GM12878 (cell line): Measurements from ENCODE around the gene TSC22D4. TPM values are rescaled to one million over a fixed set of nuclear protein-coding genes. Genes with fewer than 3 reads are reported as not detected.

Source experiments
- ATAC-seq: fragments of 200-7000 bp; cut with Tn5 transposase; 3 replicates; pipeline ENCODE4 v1.9.1; 2020; ENCODE audit warnings: mild to moderate bottlenecking, moderate library complexity
- BruUV-seq: library from RNA; stranded (reverse); fragments of 400-500 nt; replicated peaks from 2 replicates; lab custom pipeline; 2021; lab: Mats Ljungman, UMichigan
- CTCF ChIA-PET: fragments of 300-600 bp; sonication (Branson Sonifier 250); formaldehyde crosslinking; extraction: SDS; loops from one replicate; lab custom pipeline; 2021; ENCODE audit warnings: inconsistent platforms; lab: Yijun Ruan, JAX
- POLR2A ChIA-PET: fragments of 350-600 bp; formaldehyde crosslinking; extraction: SDS; loops from one replicate; lab custom pipeline; 2021; ENCODE audit warnings: inconsistent platforms; lab: Charles Lee
- RAD21 ChIA-PET: fragments of 300-600 bp; sonication (Branson Sonifier 250); formaldehyde crosslinking; loops from one replicate; lab custom pipeline; 2023; ENCODE audit warnings: antibody characterized with exemption; ENCODE audit not compliant: unreplicated experiment; lab: Charles Lee
- SMC1A ChIA-PET: fragments of 300-600 bp; sonication (Branson Sonifier 250); formaldehyde crosslinking; loops from one replicate; lab custom pipeline; 2023; ENCODE audit not compliant: unreplicated experiment, uncharacterized antibody; lab: Charles Lee
- DNase-seq: peaks from one replicate; pipeline ENCODE4 v3.0.0-alpha.2; 2011; ENCODE audit warnings: low read depth, low spot score
- FAIRE-seq: peaks from 3 replicates; lab custom pipeline; 2011; peaks lifted over from hg19 to GRCh38; lab: Jason Lieb, UNC
- H2AFZ ChIP-seq: 2 replicates; pipeline ENCODE4 v1.6.0; 2011; ENCODE audit warnings: low read depth, low read length, control low read depth; ENCODE audit not compliant: control insufficient read depth
- H3K27ac ChIP-seq: 2 replicates; pipeline ENCODE4 v1.5.1; 2011; ENCODE audit warnings: control low read depth; ENCODE audit not compliant: control insufficient read depth, insufficient read depth
- H3K27me3 ChIP-seq, 2 experiments: replicated peaks in 1 of 2; 2 replicates each; pipeline versions ENCODE4 v1.6.0 to v1.6.1; 2011; ENCODE audit warnings: low read length in 1 of 2; ENCODE audit not compliant: control insufficient read depth in 2 of 2, insufficient read depth in 2 of 2
- H3K36me3 ChIP-seq, 2 experiments: 2 replicates each; pipeline ENCODE4 v1.5.1; 2011; ENCODE audit warnings: low read length in 1 of 2; ENCODE audit not compliant: control insufficient read depth in 2 of 2, insufficient read depth in 2 of 2
- H3K4me1 ChIP-seq: 2 replicates; pipeline ENCODE4 v1.6.1; 2011; ENCODE audit warnings: mild to moderate bottlenecking, low read length, moderate library complexity, mixed read lengths; ENCODE audit not compliant: control insufficient read depth, insufficient read depth
- H3K4me2 ChIP-seq: 2 replicates; pipeline ENCODE4 v1.6.0; 2011; ENCODE audit warnings: control low read depth; ENCODE audit not compliant: control insufficient read depth, insufficient read depth
- H3K4me3 ChIP-seq: fragments of 200-600 bp; sonication (generic); 2 replicates; pipeline ENCODE4 v1.5.1; 2016
- H3K79me2 ChIP-seq: 2 replicates; pipeline ENCODE4 v1.6.0; 2011; ENCODE audit warnings: low read length; ENCODE audit not compliant: control insufficient read depth, insufficient read depth
- H3K9ac ChIP-seq: 2 replicates; pipeline ENCODE4 v1.8.0; 2011; ENCODE audit warnings: low read length, control low read depth, mixed read lengths; ENCODE audit not compliant: control insufficient read depth, insufficient read depth
- H3K9me3 ChIP-seq: replicated peaks from 3 replicates; pipeline ENCODE4 v1.5.1; 2011; ENCODE audit warnings: mild to moderate bottlenecking, low read length; ENCODE audit not compliant: control insufficient read depth, insufficient read depth
- H4K20me1 ChIP-seq: 2 replicates; pipeline ENCODE4 v1.6.0; 2011; ENCODE audit not compliant: control insufficient read depth, insufficient read depth
- CBX3 ChIP-seq: fragments of 200-600 bp; sonication (generic); IDR thresholded peaks from 2 replicates; pipeline ENCODE4 v1.6.1; 2016; ENCODE audit warnings: low read depth, borderline replicate concordance
- CEBPB ChIP-seq, 2 experiments: fragments of 150-350 bp in 1 of 2; IDR thresholded peaks; 2 replicates each; pipeline ENCODE4 v1.6.1; 2012 to 2014; ENCODE audit warnings: low read depth in 2 of 2, low read length in 2 of 2, borderline replicate concordance in 1 of 2, inconsistent platforms in 1 of 2
- CREM ChIP-seq: IDR thresholded peaks from 2 replicates; pipeline ENCODE4 v1.6.1; 2014; ENCODE audit warnings: antibody characterized with exemption, low read depth
- DPF2 ChIP-seq: fragments of 450-650 bp; IDR thresholded peaks from 2 replicates; pipeline ENCODE4 v1.6.1; 2017; ENCODE audit warnings: mild to moderate bottlenecking
- ETV6 ChIP-seq, 2 experiments: fragments of 450-650 bp in 1 of 2; IDR thresholded peaks in 1 of 2; conservative IDR thresholded peaks in 1 of 2; 2 replicates each; pipeline ENCODE4 v1.6.1; 2014; ENCODE audit warnings: antibody characterized with exemption in 1 of 2, borderline replicate concordance in 1 of 2, low read depth in 1 of 2, mild to moderate bottlenecking in 1 of 2, moderate library complexity in 1 of 2
- EZH2 ChIP-seq: IDR thresholded peaks from 2 replicates; pipeline ENCODE4 v1.6.1; 2012; ENCODE audit warnings: low read depth, mild to moderate bottlenecking, control low read depth, inconsistent platforms, low read length, borderline replicate concordance; ENCODE audit not compliant: control insufficient read depth
- GABPA ChIP-seq: IDR thresholded peaks from 2 replicates; pipeline ENCODE4 v1.6.1; 2014; ENCODE audit warnings: antibody characterized with exemption, low read depth, mild to moderate bottlenecking, inconsistent platforms
- IKZF2 ChIP-seq, 2 experiments: fragments of 450-650 bp; IDR thresholded peaks; 2 replicates each; pipeline ENCODE4 v1.6.1; 2017; ENCODE audit warnings: mild to moderate bottlenecking in 2 of 2, moderate library complexity in 2 of 2
- IRF4 ChIP-seq: IDR thresholded peaks from 2 replicates; pipeline ENCODE4 v1.6.1; 2011; ENCODE audit warnings: low read depth, low read length
- MTA3 ChIP-seq: IDR thresholded peaks from 2 replicates; pipeline ENCODE4 v1.6.1; 2012; ENCODE audit warnings: low read length, inconsistent platforms, borderline replicate concordance
- NBN ChIP-seq: fragments of 450-650 bp; IDR thresholded peaks from 2 replicates; pipeline ENCODE4 v1.6.1; 2016
- NFYA ChIP-seq: IDR thresholded peaks from 2 replicates; pipeline ENCODE4 v1.6.1; 2011; ENCODE audit warnings: low read depth, mild to moderate bottlenecking, low read length, improper control_type of control experiment, borderline replicate concordance
- NFYB ChIP-seq: IDR thresholded peaks from 2 replicates; pipeline ENCODE4 v1.6.1; 2011; ENCODE audit warnings: low read depth, mild to moderate bottlenecking, low read length, improper control_type of control experiment, moderate library complexity; ENCODE audit not compliant: insufficient read depth
- NR2C1 ChIP-seq: fragments of 450-650 bp; IDR thresholded peaks from 2 replicates; pipeline ENCODE4 v1.6.1; 2017; ENCODE audit warnings: antibody characterized with exemption, mild to moderate bottlenecking, moderate library complexity
- POLR2AphosphoS2 ChIP-seq: IDR thresholded peaks from 2 replicates; pipeline ENCODE4 v1.6.1; 2011; ENCODE audit warnings: low read depth, mild to moderate bottlenecking, low read length, improper control_type of control experiment, moderate library complexity
- RAD21 ChIP-seq: IDR thresholded peaks from 2 replicates; pipeline ENCODE4 v1.6.1; 2011; ENCODE audit warnings: mild to moderate bottlenecking, low read depth, low read length, moderate library complexity; ENCODE audit not compliant: insufficient read depth
- RCOR1 ChIP-seq: conservative IDR thresholded peaks from 2 replicates; pipeline ENCODE4 v1.6.1; 2012; ENCODE audit warnings: low read depth, low read length, improper control_type of control experiment
- RUNX3 ChIP-seq: IDR thresholded peaks from 2 replicates; pipeline ENCODE4 v1.6.1; 2012; ENCODE audit warnings: low read length, inconsistent platforms
- SPI1 ChIP-seq: IDR thresholded peaks from 2 replicates; pipeline ENCODE4 v1.6.1; 2011; ENCODE audit warnings: low read depth, mild to moderate bottlenecking, low read length, moderate library complexity, borderline replicate concordance; ENCODE audit not compliant: insufficient read depth
- WGBS: methylation state at CpG from one replicate; pipeline ENCODE4 v1.1.6; 2016; ENCODE audit warnings: low lambda C conversion rate; ENCODE audit not compliant: insufficient replicate concordance, insufficient coverage; ENCODE audit errors: missing lambda C conversion rate; 5-methylcytosine and 5-hydroxymethylcytosine counted together
- in situ Hi-C: fragments of 300-500 bp; cut with MboI; formaldehyde crosslinking; loops from 9 replicates; pipeline ENCODE4 v1.14.3; 2018; ENCODE audit warnings: mixed read lengths
- intact Hi-C: fragments of 100-400 bp; cut with micrococcal nuclease; formaldehyde crosslinking; loops from one replicate; pipeline ENCODE4 v1.14.2; 2022; ENCODE audit not compliant: unreplicated experiment
- polyA plus RNA-seq, 11 experiments: library from polyadenylated mRNA; depleted of rRNA in 4 of 11; unstranded in 6 of 11; stranded (reverse) in 5 of 11; fragments of >200 nt; fragmentation: Nextera tagmentation in 4 of 11; fragmentation: Illumina TruSeq in 1 of 11; extraction: Ambion mirVana in 4 of 11; extraction: Trizol in 1 of 11; gene quantifications; 1 replicate in 1 of 11; 2 replicates in 10 of 11; pipeline versions ENCODE4 v1.2.1 to v1.2.3, GENCODE V29; 2011 to 2016; ENCODE audit warnings: inconsistent platforms in 2 of 11, missing spikeins in 2 of 11, low read depth in 1 of 11
- total RNA-seq, 4 experiments: library from RNA; depleted of rRNA in 3 of 4; stranded (reverse); fragments of >200 nt in 3 of 4; fragmentation: Illumina TruSeq in 1 of 4; extraction: Trizol in 1 of 4; gene quantifications; 2 replicates each; pipeline versions ENCODE4 v1.2.1 to v1.2.3, GENCODE V29; 2013 to 2021

The TSC22D4 gene
- total and polyA plus RNA-seq, 10 of the 15 experiments (the other 5 are each of a cell fraction or from before 2014, with no cell fraction given): 0.50 to 65.7 (median 24.4) TPM

- ChIA-PET RAD21 (no interaction called here), CTCF (interaction anchor here (1.5 to 2.5 kb wide), 2 partner anchors 13 to 39 kb away, joined by 4 to 11 read pairs; no protein-coding TSS in a partner anchor), SMC1A (interaction anchor here (1.5 to 2.1 kb wide), 2 partner anchors 26 to 51 kb away, joined by 3 to 7 read pairs; no protein-coding TSS in a partner anchor), POLR2A (interaction anchor here (0.6 to 1.1 kb wide), 2 partner anchors 10 to 52 kb away, joined by 3 to 5 read pairs; no protein-coding TSS in a partner anchor)
- TF ChIP-seq RCOR1: no peak
- no peak overlapping the region for H3K9ac ChIP-seq
- no TSS peak for BruUV-seq
- FAIRE-seq (no peak), DNase-seq (no peak), ATAC-seq (no peak)
- no peak overlapping the region for H3K4me3 ChIP-seq
- in situ Hi-C loops: no loop called here
- H3K4me1 ChIP-seq: peaks cover 13% of the 10 kb centered on the region
- H3K27ac ChIP-seq: no peak overlapping the region
- H3K4me2 ChIP-seq: no peak overlapping the region
- H4K20me1 ChIP-seq: no peaks in the 10 kb centered on the region
- WGBS: 96% methylated on average over 2 of the region's 2 CpGs
- no peaks in the 10 kb centered on the region for H3K36me3 ChIP-seq
- no peaks in the 10 kb centered on the region for H3K79me2 ChIP-seq
- no peaks in the 10 kb centered on the region for H3K9me3 ChIP-seq
- no peaks in the 10 kb centered on the region for H3K27me3 ChIP-seq
- H2AFZ ChIP-seq: no peak overlapping the region
- intact Hi-C loops: no loop called here
Measured at GRCh38 chr7:100521076-100521475, 42.1 kb upstream of the TSC22D4 start.

GRCh38 chr7:100520138-100520537, 41.1 kb upstream of the TSC22D4 start:
- no TSS peak for BruUV-seq
- no peaks in the 10 kb centered on the region for H3K36me3 ChIP-seq
- SMC1A ChIA-PET: interaction anchor here (0.6 to 2.1 kb wide), 7 partner anchors 12 to 50 kb away, joined by 3 to 7 read pairs (median 3); no protein-coding TSS in a partner anchor
- DNase-seq (no peak), ATAC-seq (peak; percentile 23; the same call in 1 of the 3 replicates), FAIRE-seq (no peak)
- no peaks in the 10 kb centered on the region for H3K27me3 ChIP-seq
- no peak overlapping the region for H3K4me2 ChIP-seq
- H3K79me2 ChIP-seq: no peaks in the 10 kb centered on the region
- H3K9ac ChIP-seq: no peak overlapping the region
- CTCF ChIA-PET: interaction anchor here (0.9 to 2.5 kb wide), 3 partner anchors 38 to 50 kb away, joined by 3 to 11 read pairs (median 3); no protein-coding TSS in a partner anchor
- POLR2A ChIA-PET: interaction anchor here (0.6 to 1.0 kb wide), 3 partner anchors 14 to 1524 kb away, joined by 3 read pairs; no protein-coding TSS in a partner anchor
- RAD21 ChIA-PET: interaction anchor here (0.7 to 1.0 kb wide), 3 partner anchors 23 to 39 kb away, joined by 3 to 4 read pairs (median 3); no protein-coding TSS in a partner anchor
- H3K4me1 ChIP-seq: peaks cover 23% of the 10 kb centered on the region
- no peak overlapping the region for H3K27ac ChIP-seq
- H4K20me1 ChIP-seq: no peaks in the 10 kb centered on the region
- H3K4me3 ChIP-seq: no peak overlapping the region
- no peaks in the 10 kb centered on the region for H3K9me3 ChIP-seq
- in situ Hi-C loops (no loop called here), intact Hi-C loops (no loop called here)
- WGBS: 0% methylated on average over 1 of the region's 1 CpG
- H2AFZ ChIP-seq: no peak overlapping the region
- TF ChIP-seq NFYB (no peak), CEBPB (IDR thresholded peaks at IDR 0.05; ENCODE audit: borderline replicate concordance in 1 of 2, low read depth in 2 of 2, low read length in 2 of 2) (no peak), CREM (no peak), NFYA (no peak), NBN (peak; percentile 32; the same call in 1 of the 2 replicates), GABPA (peak; percentile 47; the same call in 1 of the 2 replicates), EZH2 (no peak), CBX3 (no peak), RUNX3 (peak; percentile 13; the same call in 1 of the 2 replicates), DPF2 (no peak), ETV6 (conservative IDR thresholded peaks at IDR 0.05 in 1 of 2, IDR thresholded peaks at IDR 0.05 in 1 of 2; ENCODE audit: borderline replicate concordance in 1 of 2, low read depth in 1 of 2) (no peak), IRF4 (0 out of 2 replicates have a peak, but pooled peaks have one; percentile 14), MTA3 (no peak), NR2C1 (no peak), SPI1 (0 out of 2 replicates have a peak, but pooled peaks have one; percentile 20), IKZF2 (IDR thresholded peaks at IDR 0.05) (peak in 1 of 2 experiments; percentile 37; a peak in 1 of 4 replicates), RAD21 (no peak), POLR2AphosphoS2 (no peak)
